Ovary (tissue), 3 donors: Measurements from ENCODE around the gene TTLL11.

ENCODE experiments used
- CTCF ChIP-seq, 3 donors: fragments of 450-650 bp in 2 of 3; fragments of 200-600 bp in 1 of 3; IDR thresholded peaks; one replicate each; pipeline versions ENCODE4 v1.5.1 to v1.8.0; 2016 to 2022; ENCODE audit warnings: antibody characterized with exemption in 3 of 3, mild to moderate bottlenecking in 1 of 3
- EP300 ChIP-seq: sonication (generic); formaldehyde crosslinking; IDR thresholded peaks from one replicate; pipeline ENCODE4 v1.6.1; 2017; ENCODE audit warnings: antibody characterized with exemption
- POLR2A ChIP-seq: fragments of 450-650 bp; IDR thresholded peaks from one replicate; pipeline ENCODE4 v1.6.1; 2017; ENCODE audit warnings: antibody characterized with exemption, mild to moderate bottlenecking, moderate library complexity
- donor health status: DM: no; HTN: no; CAD: no.

- TF ChIP-seq CTCF (IDR thresholded peaks at IDR 0.05) (no peak), EP300 (no peak), POLR2A (no peak)
These were observed 39.3 kb downstream of the TTLL11 start for GRCh38 chr9:122053567-122054350.
